ENCODE data around the gene POPDC3. TPM values are rescaled to one million over a fixed set of nuclear protein-coding genes. Genes with fewer than 3 reads are reported as not detected.
"Not testable (repeated sequence)": the region's sequence is repeated elsewhere in the genome, so short reads cannot be mapped to it uniquely, and the experiment has no call there.

The POPDC3 gene
- total and polyA plus RNA-seq, 10 donors, result 0.08 to 0.24 TPM; not detected in 8

GRCh38 chr6:105223242-105223641 lies 43.4 kb upstream of the POPDC3 start:
- Histone ChIP-seq H3K27ac (no peak overlapping the region), H3K36me3 (no peaks in the 10 kb centered on the region), H3K4me1 (no peaks in the 10 kb centered on the region), H3K9me3 (no peaks in the 10 kb centered on the region), H3K27me3 (replicated peaks in 1 of 7) (peaks cover 0 to 5% (median 0%) of the 10 kb centered on the region in 7 donors), H3K4me3 (no peak overlapping the region)
- 71 to 93% (median 86%) methylated on average over 1 of the region's 1 CpG for WGBS, 5 donors
- intact Hi-C loops (cut with DNase I; ENCODE audit: low total_unique reads), result no loop called here
- TF ChIP-seq POLR2AphosphoS5 (IDR thresholded peaks at IDR 0.05) (no peak), CTCF (IDR thresholded peaks at IDR 0.05 in 8 of 11, conservative IDR thresholded peaks at IDR 0.05 in 3 of 11) (no peak), POLR2A (IDR thresholded peaks at IDR 0.05) (no peak)
- DNase-seq, result no peak

- H3K4me3 ChIP-seq; H3K4me1 ChIP-seq; H3K9me3 ChIP-seq; H3K27ac ChIP-seq; H3K27me3 ChIP-seq (replicated peaks in 1 of 7); H3K36me3 ChIP-seq; DNase-seq; intact Hi-C loops (cut with DNase I; ENCODE audit: low total_unique reads): not testable (repeated sequence)
- 77 to 91% (median 90%) methylated on average over 2 of the region's 2 CpGs for WGBS, 5 donors
Observed at GRCh38 chr6:105221219-105221618, 41.4 kb upstream of the POPDC3 start.

- Histone ChIP-seq H3K27ac (no peak overlapping the region), H3K4me1 (no peaks in the 10 kb centered on the region), H3K4me3 (no peak overlapping the region), H3K27me3 (replicated peaks in 1 of 7) (peaks cover 0 to 5% (median 0%) of the 10 kb centered on the region in 7 donors), H3K9me3 (no peaks in the 10 kb centered on the region), H3K36me3 (no peaks in the 10 kb centered on the region)
- TF ChIP-seq POLR2A (IDR thresholded peaks at IDR 0.05), result no peak
- no peak for TF ChIP-seq POLR2AphosphoS5 (IDR thresholded peaks at IDR 0.05)
- no peak for TF ChIP-seq CTCF (IDR thresholded peaks at IDR 0.05 in 8 of 11, conservative IDR thresholded peaks at IDR 0.05 in 3 of 11)
- WGBS, 5 donors, result 87 to 94% (median 91%) methylated on average over 5 of the region's 5 CpGs
- DNase-seq, result no peak
- intact Hi-C loops (cut with DNase I; ENCODE audit: low total_unique reads), result no loop called here
Observed at GRCh38 chr6:105220186-105220585, 40.4 kb upstream of the POPDC3 start.

- H3K27ac ChIP-seq; H3K4me1 ChIP-seq; intact Hi-C loops (cut with DNase I; ENCODE audit: low total_unique reads); H3K4me3 ChIP-seq; H3K36me3 ChIP-seq; DNase-seq; H3K9me3 ChIP-seq; H3K27me3 ChIP-seq (replicated peaks in 1 of 7): not testable (repeated sequence)
- WGBS, 5 donors, result 86 to 95% (median 89%) methylated on average over 9 of the region's 9 CpGs
Observed at GRCh38 chr6:105219218-105219617, 39.4 kb upstream of the POPDC3 start.

- intact Hi-C loops (cut with DNase I; ENCODE audit: low total_unique reads), result no loop called here
- TF ChIP-seq POLR2A (IDR thresholded peaks at IDR 0.05), result no peak
- no peak for TF ChIP-seq POLR2AphosphoS5 (IDR thresholded peaks at IDR 0.05)
- TF ChIP-seq CTCF (IDR thresholded peaks at IDR 0.05 in 8 of 11, conservative IDR thresholded peaks at IDR 0.05 in 3 of 11), result no peak
- DNase-seq, result no peak
Observed at GRCh38 chr6:105215506-105215905, 35.7 kb upstream of the POPDC3 start.

More at GRCh38 chr6:105215506-105215905, 35.7 kb upstream of the POPDC3 start:
- Histone ChIP-seq H3K27ac (no peak overlapping the region), H3K9me3 (no peaks in the 10 kb centered on the region), H3K27me3 (replicated peaks in 1 of 7) (no peaks in the 10 kb centered on the region), H3K4me3 (no peak overlapping the region), H3K4me1 (no peaks in the 10 kb centered on the region), H3K36me3 (no peaks in the 10 kb centered on the region)
- 85 to 96% (median 91%) methylated on average over 3 of the region's 3 CpGs for WGBS, 5 donors
